ENCODE data around the gene CEP85.
"Not testable (repeated sequence)": the region's sequence is repeated elsewhere in the genome, so short reads cannot be mapped to it uniquely, and the experiment has no call there.

Gene CEP85

GRCh38 chr1:26290122-26290881, 56.3 kb downstream of the CEP85 start:
- no peak for DNase-seq (ENCODE audit: low read depth in 2 of 2)

GRCh38 chr1:26290882-26291261, 56.9 kb downstream of the CEP85 start:
- DNase-seq (ENCODE audit: low read depth in 2 of 2): no peak

GRCh38 chr1:26291433-26291832, 57.4 kb downstream of the CEP85 start:
- no peak for DNase-seq (ENCODE audit: low read depth in 2 of 2)

GRCh38 chr1:26291939-26292338, 57.9 kb downstream of the CEP85 start:
- DNase-seq (ENCODE audit: low read depth in 2 of 2): no peak

- DNase-seq (ENCODE audit: low read depth in 2 of 2): not testable (repeated sequence)
These were observed 58.7 kb downstream of the CEP85 start for GRCh38 chr1:26292735-26293134.

- no peak for DNase-seq (ENCODE audit: low read depth in 2 of 2)
These were observed 60.0 kb downstream of the CEP85 start for GRCh38 chr1:26293911-26294463.

- DNase-seq (ENCODE audit: low read depth in 2 of 2): no peak
These were observed 61.5 kb downstream of the CEP85 start for GRCh38 chr1:26295194-26296138.

- DNase-seq (ENCODE audit: low read depth in 2 of 2): no peak
These were observed 62.5 kb downstream of the CEP85 start for GRCh38 chr1:26296340-26297056.

- no peak for DNase-seq (ENCODE audit: low read depth in 2 of 2)
These were observed 63.2 kb downstream of the CEP85 start for GRCh38 chr1:26297057-26297790.

GRCh38 chr1:26297791-26298124, 63.8 kb downstream of the CEP85 start:
- no peak for DNase-seq (ENCODE audit: low read depth in 2 of 2)

- no peak for DNase-seq (ENCODE audit: low read depth in 2 of 2)
These were observed 66.7 kb downstream of the CEP85 start for GRCh38 chr1:26300578-26301275.

- DNase-seq (ENCODE audit: low read depth in 2 of 2): no peak
These were observed 68.9 kb downstream of the CEP85 start for GRCh38 chr1:26302733-26303405.

- DNase-seq (ENCODE audit: low read depth in 2 of 2): no peak
These were observed 71.8 kb downstream of the CEP85 start for GRCh38 chr1:26305667-26306289.

GRCh38 chr1:26306290-26307229, 72.6 kb downstream of the CEP85 start, which contains the start of gene UBXN11:
TSS of gene UBXN11 (minus strand) at chr1:26306636. CDS start at chr1:26302883, 3,753 bp downstream.
- peak; percentile 90 to 91 for DNase-seq (ENCODE audit: low read depth in 2 of 2)

GRCh38 chr1:26307363-26307781, 73.4 kb downstream of the CEP85 start:
- no peak for DNase-seq (ENCODE audit: low read depth in 2 of 2)

GRCh38 chr1:26307966-26308899, 74.2 kb downstream of the CEP85 start:
- not testable (repeated sequence) for DNase-seq (ENCODE audit: low read depth in 2 of 2)

- DNase-seq (ENCODE audit: low read depth in 2 of 2): no peak
These were observed 80.5 kb downstream of the CEP85 start for GRCh38 chr1:26314501-26314900.
